Esophagus squamous epithelium (tissue), 5 donors: ENCODE data around the gene COL27A1. TPM values are rescaled to one million over a fixed set of nuclear protein-coding genes. Genes with fewer than 3 reads are reported as not detected.

Experiments
- DNase-seq: peaks from one replicate; lab custom pipeline; 2025; lab: John Stamatoyannopoulos, UW
- H3K27ac ChIP-seq, 4 donors: fragments of 200-600 bp; sonication (generic); one replicate each; pipeline ENCODE4 v1.5.1; 2016 to 2019; ENCODE audit warnings: mild to moderate bottlenecking in 1 of 4
- H3K27me3 ChIP-seq, 4 donors: fragments of 200-600 bp; sonication (generic); 1 replicate in 3 of 4; 2 replicates in 1 of 4; pipeline versions ENCODE4 v1.5.1 to v1.6.0; 2017 to 2021; ENCODE audit warnings: antibody characterized with exemption in 1 of 4
- H3K36me3 ChIP-seq, 3 donors: fragments of 200-600 bp; sonication (generic); one replicate each; pipeline ENCODE4 v1.5.1; 2016 to 2019
- H3K4me1 ChIP-seq, 3 donors: fragments of 200-600 bp; sonication (generic); one replicate each; pipeline ENCODE4 v1.5.1; 2017 to 2019
- H3K4me3 ChIP-seq, 4 donors: fragments of 200-600 bp; sonication (generic); 1 replicate in 3 of 4; 2 replicates in 1 of 4; pipeline ENCODE4 v1.5.1; 2016 to 2019; ENCODE audit warnings: mild to moderate bottlenecking in 2 of 4, moderate library complexity in 1 of 4
- H3K9me3 ChIP-seq, 3 donors: fragments of 200-600 bp; sonication (generic); one replicate each; pipeline ENCODE4 v1.5.1; 2016 to 2019
- CTCF ChIP-seq, 6 experiments: fragments of 450-650 bp in 4 of 6; fragments of 200-600 bp in 2 of 6; sonication (generic) in 2 of 6; IDR thresholded peaks; one replicate each; pipeline ENCODE4 v1.5.1; 2016 to 2019; ENCODE audit warnings: antibody characterized with exemption in 6 of 6, mild to moderate bottlenecking in 4 of 6, moderate library complexity in 4 of 6
- POLR2A ChIP-seq, 4 donors: fragments of 450-650 bp; IDR thresholded peaks; one replicate each; pipeline ENCODE4 v1.6.1; 2017; ENCODE audit warnings: antibody characterized with exemption in 4 of 4, mild to moderate bottlenecking in 4 of 4, moderate library complexity in 3 of 4
- WGBS, 2 donors: methylation state at CpG; one replicate each; pipeline ENCODE4 v1.1.5; 2018; 5-methylcytosine and 5-hydroxymethylcytosine counted together
- intact Hi-C: fragments of 100-400 bp; cut with DNase I; formaldehyde crosslinking; loops from one replicate; pipeline ENCODE4 v1.15.0; 2022
- total RNA-seq, 4 donors: library from RNA; depleted of rRNA; stranded (reverse); fragments of >200 nt; gene quantifications; one replicate each; pipeline ENCODE4 v1.1.0, GENCODE V29; 2016
- donor health status: DM: yes; HTN: yes; CAD: no.

COL27A1 gene
- total RNA-seq, 4 donors from 2014 or later = 7.5 to 34.0 (median 12.0) TPM

- no peak overlapping the region for H3K27ac ChIP-seq
- intact Hi-C loops = no loop called here
Observed at GRCh38 chr9:114138552-114138971, 16.8 kb upstream of the COL27A1 start.

GRCh38 chr9:114139071-114139470 lies 16.3 kb upstream of the COL27A1 start:
- no peaks in the 10 kb centered on the region for H3K9me3 ChIP-seq
- 83 to 91% methylated on average over 5 of the region's 5 CpGs for WGBS, 2 donors
- H3K4me1 ChIP-seq = peaks cover 0 to 13% (median 0%) of the 10 kb centered on the region in 3 donors
- no peaks in the 10 kb centered on the region for H3K36me3 ChIP-seq
- H3K4me3 ChIP-seq = no peak overlapping the region
- no peak for DNase-seq
- TF ChIP-seq CTCF (IDR thresholded peaks at IDR 0.05) (no peak), POLR2A (IDR thresholded peaks at IDR 0.05) (no peak)
- H3K27ac ChIP-seq = no peak overlapping the region
- peaks cover 0 to 61% (median 0%) of the 10 kb centered on the region in 4 donors for H3K27me3 ChIP-seq
- intact Hi-C loops = no loop called here

More at GRCh38 chr9:114138552-114138971, 16.8 kb upstream of the COL27A1 start:
- no peaks in the 10 kb centered on the region for H3K36me3 ChIP-seq
- no peak for DNase-seq
- H3K4me3 ChIP-seq = no peak overlapping the region
- H3K9me3 ChIP-seq = no peaks in the 10 kb centered on the region
- TF ChIP-seq CTCF (IDR thresholded peaks at IDR 0.05) = no peak
- no peak for TF ChIP-seq POLR2A (IDR thresholded peaks at IDR 0.05)
- 73% methylated on average over 2 to 3 of the region's 8 CpGs for WGBS, 2 donors
- peaks cover 0 to 56% (median 0%) of the 10 kb centered on the region in 4 donors for H3K27me3 ChIP-seq
- H3K4me1 ChIP-seq = peaks cover 0 to 13% (median 0%) of the 10 kb centered on the region in 3 donors

GRCh38 chr9:114140401-114140800 lies 14.9 kb upstream of the COL27A1 start:
- Histone ChIP-seq H3K27me3 (peaks cover 0 to 57% (median 0%) of the 10 kb centered on the region in 4 donors), H3K4me3 (no peak overlapping the region), H3K4me1 (peaks cover 0 to 13% (median 0%) of the 10 kb centered on the region in 3 donors), H3K27ac (no peak overlapping the region), H3K9me3 (no peaks in the 10 kb centered on the region), H3K36me3 (no peaks in the 10 kb centered on the region)
- intact Hi-C loops = no loop called here
- TF ChIP-seq POLR2A (IDR thresholded peaks at IDR 0.05) (no peak), CTCF (IDR thresholded peaks at IDR 0.05) (no peak)
- 78 to 92% methylated on average over 1 to 2 of the region's 2 CpGs for WGBS, 2 donors
- no peak for DNase-seq

GRCh38 chr9:114140850-114141249 lies 14.5 kb upstream of the COL27A1 start:
- Histone ChIP-seq H3K4me1 (peaks cover 0 to 13% (median 0%) of the 10 kb centered on the region in 3 donors), H3K4me3 (no peak overlapping the region), H3K9me3 (no peaks in the 10 kb centered on the region), H3K36me3 (no peaks in the 10 kb centered on the region), H3K27me3 (peaks cover 0 to 60% (median 0%) of the 10 kb centered on the region in 4 donors), H3K27ac (no peak overlapping the region)
- TF ChIP-seq CTCF (IDR thresholded peaks at IDR 0.05) (no peak), POLR2A (IDR thresholded peaks at IDR 0.05) (no peak)
- intact Hi-C loops = no loop called here
- WGBS, 2 donors = 40 to 50% methylated on average over 4 of the region's 4 CpGs
- no peak for DNase-seq

- H3K27ac ChIP-seq = no peak overlapping the region
- H3K4me1 ChIP-seq = peaks cover 0 to 13% (median 0%) of the 10 kb centered on the region in 3 donors
- H3K9me3 ChIP-seq = no peaks in the 10 kb centered on the region
- intact Hi-C loops = no loop called here
- peaks cover 0 to 70% (median 0%) of the 10 kb centered on the region in 4 donors for H3K27me3 ChIP-seq
- DNase-seq = no peak
- TF ChIP-seq POLR2A (IDR thresholded peaks at IDR 0.05) = no peak
- no peak for TF ChIP-seq CTCF (IDR thresholded peaks at IDR 0.05)
- WGBS, 2 donors = 30 to 44% methylated on average over 7 of the region's 7 CpGs
- no peaks in the 10 kb centered on the region for H3K36me3 ChIP-seq
- H3K4me3 ChIP-seq = no peak overlapping the region
Observed at GRCh38 chr9:114141553-114142402, 13.6 kb upstream of the COL27A1 start.
